OCI-LY7 (cell line): ENCODE results near the gene IL17REL. TPM values are rescaled to one million over a fixed set of nuclear protein-coding genes. Genes with fewer than 3 reads are reported as not detected.

Source experiments
- BruUV-seq: library from RNA; stranded (reverse); fragments of 400-500 nt; replicated peaks from 2 replicates; lab custom pipeline; 2021; lab: Mats Ljungman, UMichigan
- CTCF ChIA-PET: fragments of 300-600 bp; sonication (Branson Sonifier 250); formaldehyde crosslinking; loops from one replicate; lab custom pipeline; 2022; ENCODE audit warnings: antibody characterized with exemption; ENCODE audit not compliant: unreplicated experiment; lab: Charles Lee
- POLR2A ChIA-PET: fragments of 300-600 bp; sonication (Branson Sonifier 250); formaldehyde crosslinking; loops from one replicate; lab custom pipeline; 2022; ENCODE audit warnings: antibody characterized with exemption; lab: Charles Lee
- DNase-seq: peaks from one replicate; pipeline ENCODE4 v3.0.0-alpha.2; 2015; ENCODE audit warnings: low spot score
- H2AFZ ChIP-seq: fragments of 200-600 bp; sonication (generic), shearing (Covaris generic); 2 replicates; pipeline ENCODE4 v1.6.1; 2014; ENCODE audit warnings: mild to moderate bottlenecking, antibody characterized with exemption, low read length, moderate library complexity
- H3K27ac ChIP-seq: fragments of 200-600 bp; sonication (generic); 2 replicates; pipeline ENCODE4 v1.5.1; 2014; ENCODE audit warnings: mixed run types, low read depth, mild to moderate bottlenecking, moderate library complexity, low read length, inconsistent platforms; ENCODE audit not compliant: poor library complexity, severe bottlenecking
- H3K36me3 ChIP-seq: fragments of 200-600 bp; sonication (generic); 2 replicates; pipeline ENCODE4 v1.6.1; 2014; ENCODE audit warnings: mild to moderate bottlenecking, antibody characterized with exemption, low read length, moderate library complexity, mixed read lengths; ENCODE audit not compliant: insufficient read depth
- H3K4me1 ChIP-seq: fragments of 200-600 bp; sonication (generic); 2 replicates; pipeline ENCODE4 v1.5.1; 2014; ENCODE audit warnings: mild to moderate bottlenecking, low read length; ENCODE audit not compliant: insufficient read depth, poor library complexity, severe bottlenecking
- H3K4me2 ChIP-seq: fragments of 200-600 bp; sonication (generic); 2 replicates; pipeline ENCODE4 v1.6.1; 2014; ENCODE audit warnings: mild to moderate bottlenecking, low read length
- H3K4me3 ChIP-seq: fragments of 200-600 bp; sonication (generic); 2 replicates; pipeline ENCODE4 v1.5.1; 2014; ENCODE audit warnings: mild to moderate bottlenecking, low read depth, low read length; ENCODE audit not compliant: poor library complexity, severe bottlenecking
- H3K79me2 ChIP-seq: fragments of 200-600 bp; sonication (generic); 2 replicates; pipeline ENCODE4 v1.6.1; 2016; ENCODE audit warnings: low read depth, mild to moderate bottlenecking, low read length, moderate library complexity, mixed read lengths; ENCODE audit not compliant: insufficient read depth
- H3K9me2 ChIP-seq: fragments of 200-600 bp; sonication (generic); 2 replicates; pipeline ENCODE4 v1.6.1; 2016; ENCODE audit warnings: mild to moderate bottlenecking, low read length, mixed read lengths; ENCODE audit not compliant: insufficient read depth
- H3K9me3 ChIP-seq: fragments of 200-600 bp; sonication (generic); 2 replicates; pipeline ENCODE4 v1.6.1; 2014; ENCODE audit warnings: mild to moderate bottlenecking, mixed run types, low read length, mixed read lengths
- H4K20me1 ChIP-seq: fragments of 200-600 bp; sonication (generic); 2 replicates; pipeline ENCODE4 v1.6.1; 2014; ENCODE audit warnings: mild to moderate bottlenecking, antibody characterized with exemption, low read length, moderate library complexity, mixed read lengths; ENCODE audit not compliant: insufficient read depth
- EZH2phosphoT487 ChIP-seq: fragments of 200-600 bp; sonication (generic); IDR thresholded peaks from 2 replicates; pipeline ENCODE4 v1.6.1; 2018; ENCODE audit warnings: low read depth, borderline replicate concordance, mild to moderate bottlenecking, mixed run types, antibody characterized with exemption, low read length, moderate library complexity, mixed read lengths
- intact Hi-C: fragments of 100-400 bp; cut with micrococcal nuclease; formaldehyde crosslinking; loops from one replicate; pipeline ENCODE4 v1.10.0; 2022; ENCODE audit not compliant: unreplicated experiment
- total RNA-seq, 2 experiments: library from RNA; depleted of rRNA in 1 of 2; stranded (reverse); fragments of >200 nt in 1 of 2; shearing (Covaris generic) in 1 of 2; gene quantifications; 2 replicates each; pipeline ENCODE4 v1.2.3, GENCODE V29; 2014 to 2022
- TF ChIP-seq, protein P1 (sequence below): fragments of 200-600 bp; sonication (generic); conservative IDR thresholded peaks from 2 replicates; pipeline ENCODE4 v1.5.1; 2014; ENCODE audit warnings: mild to moderate bottlenecking, antibody characterized with exemption, low read length, moderate library complexity, mixed read lengths

The IL17REL gene
- total RNA-seq, 2 experiments from 2014 or later, result 0.03 TPM; not detected in 1

DNA sequence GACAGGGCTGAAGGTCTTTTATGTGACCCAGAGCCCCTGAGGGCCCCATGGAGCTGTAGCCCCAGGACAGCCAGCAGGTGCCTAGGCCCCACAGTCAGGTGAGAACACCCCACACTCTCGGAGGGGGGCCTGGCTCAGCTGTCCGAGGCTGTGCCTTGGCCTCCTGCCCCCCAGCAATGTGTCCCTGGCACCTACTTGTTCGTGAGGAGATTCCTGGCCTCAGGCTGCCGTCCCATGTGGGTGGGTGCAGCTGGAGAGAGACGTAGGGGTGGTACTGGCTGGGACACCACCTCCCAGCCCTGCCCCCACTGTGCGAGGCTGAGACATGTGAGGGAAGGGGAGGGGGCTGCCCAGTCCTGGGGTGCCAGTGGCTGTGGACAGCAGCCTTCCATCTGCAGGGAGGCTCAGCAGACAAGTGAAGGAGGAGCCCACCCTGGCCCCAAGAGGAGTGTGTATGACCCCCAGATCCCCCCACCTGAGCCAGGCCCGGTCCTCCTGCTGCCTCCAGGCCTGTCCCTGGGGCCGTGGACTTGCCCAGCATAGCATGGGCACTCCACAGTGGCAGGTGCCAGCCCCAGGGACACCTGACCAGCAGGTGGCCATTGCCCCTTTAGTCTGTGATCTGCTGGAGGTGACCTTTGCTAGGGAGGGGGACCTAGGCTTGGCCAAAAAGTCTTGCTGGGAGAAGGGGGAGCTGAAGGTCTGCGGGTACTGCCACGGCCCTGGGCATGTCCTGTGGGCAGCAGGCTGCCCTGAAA lies 17.0 kb downstream of the IL17REL start:
- BruUV-seq, result no TSS peak
- Histone ChIP-seq H3K9me2 (no peaks in the 10 kb centered on the region), H4K20me1 (no peaks in the 10 kb centered on the region), H3K9me3 (peaks cover 9% of the 10 kb centered on the region), H3K4me2 (no peak overlapping the region), H3K27ac (no peak overlapping the region), H3K4me3 (no peak overlapping the region), H3K79me2 (no peaks in the 10 kb centered on the region), H2AFZ (no peak overlapping the region), H3K4me1 (peaks cover 10% of the 10 kb centered on the region), H3K36me3 (no peaks in the 10 kb centered on the region)
- ChIA-PET POLR2A (interaction anchor here (0.7 kb wide), 1 partner anchor 607 kb away, joined by 4 read pairs; no protein-coding TSS in a partner anchor), CTCF (no interaction called here)
- TF ChIP-seq, protein P1, sequence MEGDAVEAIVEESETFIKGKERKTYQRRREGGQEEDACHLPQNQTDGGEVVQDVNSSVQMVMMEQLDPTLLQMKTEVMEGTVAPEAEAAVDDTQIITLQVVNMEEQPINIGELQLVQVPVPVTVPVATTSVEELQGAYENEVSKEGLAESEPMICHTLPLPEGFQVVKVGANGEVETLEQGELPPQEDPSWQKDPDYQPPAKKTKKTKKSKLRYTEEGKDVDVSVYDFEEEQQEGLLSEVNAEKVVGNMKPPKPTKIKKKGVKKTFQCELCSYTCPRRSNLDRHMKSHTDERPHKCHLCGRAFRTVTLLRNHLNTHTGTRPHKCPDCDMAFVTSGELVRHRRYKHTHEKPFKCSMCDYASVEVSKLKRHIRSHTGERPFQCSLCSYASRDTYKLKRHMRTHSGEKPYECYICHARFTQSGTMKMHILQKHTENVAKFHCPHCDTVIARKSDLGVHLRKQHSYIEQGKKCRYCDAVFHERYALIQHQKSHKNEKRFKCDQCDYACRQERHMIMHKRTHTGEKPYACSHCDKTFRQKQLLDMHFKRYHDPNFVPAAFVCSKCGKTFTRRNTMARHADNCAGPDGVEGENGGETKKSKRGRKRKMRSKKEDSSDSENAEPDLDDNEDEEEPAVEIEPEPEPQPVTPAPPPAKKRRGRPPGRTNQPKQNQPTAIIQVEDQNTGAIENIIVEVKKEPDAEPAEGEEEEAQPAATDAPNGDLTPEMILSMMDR, result no peak
- TF ChIP-seq EZH2phosphoT487, result no peak
- no peak for DNase-seq
- intact Hi-C loops, result no loop called here

DNA sequence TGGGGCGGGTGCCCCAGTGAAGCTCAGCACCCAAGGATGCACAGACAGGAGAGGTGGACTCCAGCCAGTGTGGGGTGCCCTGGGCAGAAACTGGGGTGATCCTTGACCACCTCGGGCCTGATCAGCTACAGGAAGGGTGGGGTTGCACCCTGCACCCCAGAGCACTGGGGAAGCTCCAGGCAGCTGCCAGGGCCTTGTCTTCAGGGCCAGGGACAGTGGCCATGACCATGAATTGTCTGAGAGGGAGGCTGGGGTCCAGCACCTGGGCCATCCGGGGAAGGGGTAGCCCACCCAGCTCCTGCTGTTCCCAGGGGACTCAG lies 17.6 kb downstream of the IL17REL start:
- Histone ChIP-seq H3K27ac (no peak overlapping the region), H2AFZ (no peak overlapping the region), H4K20me1 (no peaks in the 10 kb centered on the region), H3K4me2 (no peak overlapping the region), H3K79me2 (no peaks in the 10 kb centered on the region), H3K4me1 (peaks cover 10% of the 10 kb centered on the region), H3K9me2 (no peaks in the 10 kb centered on the region), H3K4me3 (no peak overlapping the region), H3K9me3 (peaks cover 9% of the 10 kb centered on the region), H3K36me3 (no peaks in the 10 kb centered on the region)
- BruUV-seq, result no TSS peak
- no peak for DNase-seq
- TF ChIP-seq, protein P1, result no peak
- TF ChIP-seq EZH2phosphoT487, result no peak
- ChIA-PET POLR2A (no interaction called here), CTCF (no interaction called here)
- intact Hi-C loops, result no loop called here

DNA sequence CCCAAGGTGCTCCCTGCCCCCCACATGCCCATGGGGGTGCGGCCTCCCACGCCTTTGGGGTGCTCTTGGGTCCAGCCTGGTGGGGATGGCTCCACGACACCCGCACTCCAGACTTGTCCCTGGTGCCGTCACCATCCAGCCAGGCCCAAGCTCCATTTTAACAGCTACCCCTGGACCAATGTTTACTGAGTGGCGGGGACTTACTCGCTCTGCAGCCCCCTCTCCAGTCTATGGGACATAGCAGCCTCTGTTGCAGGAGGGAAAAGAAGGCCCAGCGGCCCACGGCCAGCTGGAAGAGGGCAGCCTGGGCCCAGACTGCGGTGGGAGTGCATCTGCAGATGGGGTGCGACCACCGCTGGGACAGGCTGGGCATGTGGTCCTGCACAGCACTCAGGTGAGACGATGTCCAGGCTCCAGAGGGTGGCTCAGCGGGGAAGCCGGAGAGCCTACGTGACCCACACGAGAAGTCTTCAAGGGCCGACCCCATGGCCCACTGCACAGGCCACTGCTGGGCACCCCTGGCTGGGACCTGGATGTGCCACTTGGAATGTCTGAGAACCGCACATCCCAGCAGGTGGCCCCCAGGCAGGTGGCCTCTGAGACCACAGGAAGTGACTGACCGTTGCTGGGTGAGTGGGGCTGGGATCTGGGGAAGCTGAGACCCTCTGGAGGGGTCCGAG lies 18.1 kb downstream of the IL17REL start:
- POLR2A ChIA-PET, result no interaction called here
- H3K4me1 ChIP-seq, result peaks cover 10% of the 10 kb centered on the region
- H3K9me2 ChIP-seq, result no peaks in the 10 kb centered on the region
- CTCF ChIA-PET, result no interaction called here
- no TSS peak for BruUV-seq
- no peaks in the 10 kb centered on the region for H3K36me3 ChIP-seq
- H3K4me2 ChIP-seq, result no peak overlapping the region
- intact Hi-C loops, result loop anchor here (5.0 kb wide), 1 partner anchor 38 kb away; no protein-coding TSS in a partner anchor
- H3K9me3 ChIP-seq, result peaks cover 9% of the 10 kb centered on the region
- H4K20me1 ChIP-seq, result no peaks in the 10 kb centered on the region
- H3K79me2 ChIP-seq, result no peaks in the 10 kb centered on the region
- no peak for TF ChIP-seq EZH2phosphoT487
- TF ChIP-seq, protein P1, result no peak
- H2AFZ ChIP-seq, result no peak overlapping the region
- no peak overlapping the region for H3K27ac ChIP-seq
- no peak overlapping the region for H3K4me3 ChIP-seq
- no peak for DNase-seq
